Stimulated activated effector memory CD8-positive, alpha-beta T cell treated with anti-CD3 and anti-CD28 coated beads, Interleukin-12 subunit alpha, Interleukin-12 subunit beta, amount 100 ng/mL, for 72 hours (primary cell): ENCODE results near the gene SLC1A1.

Experiments
- ATAC-seq: fragments of 150-1000 bp; cut with Tn5 transposase; 2 replicates; pipeline ENCODE4 v1.10.0; 2021
- DNase-seq, 2 donors: peaks; one replicate each; pipeline ENCODE4 v3.0.0; 2021 to 2022; ENCODE audit warnings: low spot score in 2 of 2
- H3K27ac Mint-ChIP-seq: one replicate; pipeline ENCODE4 v1.8.0; 2022; ENCODE audit warnings: mild to moderate bottlenecking, mixed read lengths
- H3K36me3 Mint-ChIP-seq: one replicate; pipeline ENCODE4 v1.8.0; 2022; ENCODE audit warnings: mild to moderate bottlenecking, mixed read lengths
- H3K4me1 Mint-ChIP-seq: one replicate; pipeline ENCODE4 v1.8.0; 2022; ENCODE audit warnings: mixed read lengths
- H3K4me3 Mint-ChIP-seq: one replicate; pipeline ENCODE4 v1.8.0; 2022; ENCODE audit warnings: mild to moderate bottlenecking, mixed read lengths
- H3K9me3 Mint-ChIP-seq: one replicate; pipeline ENCODE4 v1.8.0; 2022; ENCODE audit warnings: mixed read lengths

The SLC1A1 gene

DNA sequence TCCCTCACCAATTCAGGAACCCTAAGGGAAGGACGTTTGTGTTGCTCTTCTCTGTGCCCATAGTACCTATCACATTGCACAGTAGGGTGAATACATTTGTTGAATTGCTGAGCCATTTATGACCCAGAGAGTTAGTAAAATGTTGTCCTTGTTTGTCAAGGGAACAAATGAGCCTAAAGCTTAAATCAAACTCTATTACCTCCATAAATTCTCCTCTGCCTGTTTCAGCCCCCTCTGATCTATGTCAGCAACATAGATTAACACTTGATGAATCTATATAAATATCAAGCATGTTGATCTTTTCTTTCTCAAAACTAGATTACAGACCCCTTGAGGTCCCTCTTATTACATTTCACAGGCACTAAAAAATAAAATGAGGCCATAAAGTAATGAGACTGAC lies 7.1 kb downstream of the SLC1A1 start:
- H3K27ac Mint-ChIP-seq, result no peak overlapping the region
- H3K36me3 Mint-ChIP-seq, result no peaks in the 10 kb centered on the region
- H3K4me1 Mint-ChIP-seq, result no peaks in the 10 kb centered on the region
- H3K4me3 Mint-ChIP-seq, result no peak overlapping the region
- DNase-seq, result no peak
- ATAC-seq, result no peak
- H3K9me3 Mint-ChIP-seq, result no peaks in the 10 kb centered on the region

DNA sequence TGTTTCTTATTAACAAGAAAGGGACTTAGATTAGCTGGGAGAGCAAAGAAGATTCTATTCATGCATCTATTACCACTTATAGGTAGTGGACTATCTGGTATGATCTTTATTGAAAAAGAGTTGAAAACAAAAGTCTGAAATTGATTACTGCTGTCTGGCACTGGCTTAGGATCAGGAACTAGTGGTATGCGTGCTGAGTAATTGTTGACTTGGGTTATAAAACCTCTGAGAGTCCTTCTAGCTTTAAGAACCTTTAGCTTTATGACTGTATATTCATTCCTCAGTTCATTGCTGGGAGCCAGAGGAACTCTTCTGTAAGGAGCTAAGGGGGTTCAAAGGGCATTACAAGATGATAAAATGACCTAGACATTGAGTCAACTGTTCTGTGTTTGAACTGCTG lies 7.6 kb downstream of the SLC1A1 start:
- ATAC-seq, result peak; percentile 69
- Mint-ChIP-seq H3K4me3 (no peak overlapping the region), H3K27ac (no peak overlapping the region), H3K36me3 (no peaks in the 10 kb centered on the region), H3K9me3 (no peaks in the 10 kb centered on the region), H3K4me1 (no peaks in the 10 kb centered on the region)
- DNase-seq, result no peak

- no peak overlapping the region for H3K27ac Mint-ChIP-seq
- H3K4me1 Mint-ChIP-seq, result no peaks in the 10 kb centered on the region
- no peak overlapping the region for H3K4me3 Mint-ChIP-seq
- no peaks in the 10 kb centered on the region for H3K36me3 Mint-ChIP-seq
- no peak for ATAC-seq
- DNase-seq, result no peak
- no peaks in the 10 kb centered on the region for H3K9me3 Mint-ChIP-seq
Measured at GRCh38 chr9:4499917-4500316, 9.6 kb downstream of the SLC1A1 start.

GRCh38 chr9:4501147-4501507 lies 10.9 kb downstream of the SLC1A1 start:
- H3K36me3 Mint-ChIP-seq, result no peaks in the 10 kb centered on the region
- no peaks in the 10 kb centered on the region for H3K4me1 Mint-ChIP-seq
- no peak for DNase-seq
- no peak overlapping the region for H3K27ac Mint-ChIP-seq
- no peak for ATAC-seq
- no peaks in the 10 kb centered on the region for H3K9me3 Mint-ChIP-seq
- H3K4me3 Mint-ChIP-seq, result no peak overlapping the region

DNA sequence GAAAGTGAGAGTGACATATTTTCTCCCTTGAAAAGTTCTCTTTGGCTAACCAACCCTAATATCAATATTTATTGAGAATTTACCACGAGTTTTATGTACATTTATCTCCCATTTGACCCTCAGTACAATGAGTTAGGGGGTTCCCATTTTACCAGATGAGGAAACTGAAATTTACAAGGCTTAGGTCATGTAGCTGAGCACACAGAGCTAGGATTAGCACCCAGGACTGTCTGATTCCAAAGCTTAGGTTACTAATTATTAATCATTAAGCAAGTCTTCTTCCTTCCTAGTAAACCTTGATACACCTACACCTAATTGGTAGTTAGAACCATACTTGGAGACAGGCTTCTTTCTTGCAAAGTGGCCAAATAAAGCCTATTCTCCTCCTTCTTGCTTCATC lies 12.2 kb downstream of the SLC1A1 start:
- H3K4me3 Mint-ChIP-seq, result no peak overlapping the region

DNA sequence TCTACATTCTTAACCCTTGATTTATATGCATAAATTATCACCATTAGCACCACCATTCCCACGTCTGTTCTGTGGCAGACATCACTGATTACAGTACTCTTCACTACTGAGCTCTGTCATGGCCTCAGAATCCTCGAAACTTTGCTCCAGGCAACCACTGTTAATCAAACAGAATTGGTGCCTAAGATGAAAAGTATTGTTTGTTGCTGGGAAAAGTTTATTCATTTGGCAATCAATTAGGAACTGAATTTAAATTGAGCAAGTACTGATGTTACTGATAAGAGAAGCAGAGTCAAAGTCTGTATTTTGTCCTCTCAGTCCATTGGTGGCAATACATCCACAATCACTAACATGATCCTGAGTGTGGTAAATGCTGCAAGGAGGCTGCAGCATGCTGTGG lies 12.8 kb downstream of the SLC1A1 start:
- DNase-seq (no peak), ATAC-seq (no peak)
- Mint-ChIP-seq H3K36me3 (no peaks in the 10 kb centered on the region), H3K27ac (no peak overlapping the region), H3K9me3 (no peaks in the 10 kb centered on the region), H3K4me1 (no peaks in the 10 kb centered on the region), H3K4me3 (no peak overlapping the region)

More for the DNA sequence above, 12.2 kb downstream of the SLC1A1 start:
- DNase-seq (no peak), ATAC-seq (no peak)
- Mint-ChIP-seq H3K27ac (no peak overlapping the region), H3K36me3 (no peaks in the 10 kb centered on the region), H3K9me3 (no peaks in the 10 kb centered on the region), H3K4me1 (no peaks in the 10 kb centered on the region)

DNA sequence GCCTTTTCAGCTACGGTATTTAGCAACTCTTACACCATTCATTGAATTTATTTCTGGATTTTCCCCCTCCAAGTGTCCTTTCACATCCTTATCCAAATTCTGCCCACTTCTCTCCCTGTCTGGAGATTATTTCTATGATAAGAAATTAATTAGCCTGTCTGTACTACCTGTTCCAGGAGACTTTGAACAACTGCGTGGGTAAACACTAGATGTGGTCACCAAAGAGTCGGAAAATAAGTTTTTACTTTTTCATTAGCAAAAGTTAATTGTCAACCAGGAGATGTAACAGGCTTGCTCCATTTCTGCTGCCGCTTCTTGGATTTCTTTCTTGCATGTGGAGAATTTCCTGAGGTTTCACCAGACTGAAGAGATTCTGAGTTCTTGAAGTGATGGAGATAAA lies 14.0 kb downstream of the SLC1A1 start:
- Mint-ChIP-seq H3K36me3 (no peaks in the 10 kb centered on the region), H3K4me1 (no peaks in the 10 kb centered on the region), H3K9me3 (no peaks in the 10 kb centered on the region), H3K4me3 (no peak overlapping the region), H3K27ac (no peak overlapping the region)
- no peak for DNase-seq
- ATAC-seq, result no peak

GRCh38 chr9:4506490-4506889 lies 16.2 kb downstream of the SLC1A1 start:
- Mint-ChIP-seq H3K36me3 (no peaks in the 10 kb centered on the region), H3K27ac (no peak overlapping the region), H3K9me3 (no peaks in the 10 kb centered on the region), H3K4me3 (no peak overlapping the region), H3K4me1 (no peaks in the 10 kb centered on the region)
- no peak for ATAC-seq
- DNase-seq, result no peak

- ATAC-seq, result no peak
- no peaks in the 10 kb centered on the region for H3K9me3 Mint-ChIP-seq
- H3K4me1 Mint-ChIP-seq, result no peaks in the 10 kb centered on the region
- DNase-seq, result no peak
- H3K27ac Mint-ChIP-seq, result no peak overlapping the region
- no peak overlapping the region for H3K4me3 Mint-ChIP-seq
- H3K36me3 Mint-ChIP-seq, result no peaks in the 10 kb centered on the region
Measured at GRCh38 chr9:4507306-4508130, 17.2 kb downstream of the SLC1A1 start.

- Mint-ChIP-seq H3K27ac (no peak overlapping the region), H3K36me3 (no peaks in the 10 kb centered on the region), H3K4me3 (no peak overlapping the region), H3K9me3 (no peaks in the 10 kb centered on the region), H3K4me1 (no peaks in the 10 kb centered on the region)
- no peak for DNase-seq
- no peak for ATAC-seq
Measured at GRCh38 chr9:4508246-4508906, 18.1 kb downstream of the SLC1A1 start.

DNA sequence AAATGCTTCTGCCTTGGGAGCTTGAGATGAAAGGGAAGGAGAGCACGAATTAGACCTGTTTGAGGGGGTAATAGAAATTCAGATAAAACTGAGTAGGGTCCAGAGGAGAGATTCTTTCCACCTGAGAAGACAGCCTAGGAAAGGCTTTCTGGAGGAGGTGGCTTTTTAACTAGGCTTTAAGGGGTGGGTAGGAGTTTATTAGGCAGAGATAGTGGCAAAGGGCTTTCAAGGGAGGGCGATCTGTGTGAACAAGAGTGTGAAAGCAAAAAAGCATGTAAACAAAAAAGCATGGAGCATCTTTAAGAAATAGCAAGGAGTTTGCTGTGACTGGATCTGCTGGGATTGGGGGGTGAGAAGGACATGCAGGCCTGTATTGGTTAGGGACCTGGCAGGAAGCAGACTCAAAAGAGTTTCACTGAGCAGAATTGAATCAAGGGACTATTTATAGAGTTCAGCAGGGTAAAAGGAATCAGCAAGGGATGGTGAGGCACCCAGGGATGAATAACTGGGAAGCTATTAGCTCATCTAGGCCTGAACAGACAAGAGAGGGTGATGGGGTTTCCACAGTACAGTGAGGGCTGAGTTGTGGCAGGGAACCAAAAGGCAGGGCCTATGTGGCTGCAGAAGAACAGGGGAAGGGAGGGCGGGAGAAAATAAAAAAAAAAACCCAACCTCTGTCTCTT lies 18.8 kb downstream of the SLC1A1 start:
- Mint-ChIP-seq H3K4me3 (no peak overlapping the region), H3K27ac (no peak overlapping the region), H3K4me1 (no peaks in the 10 kb centered on the region), H3K36me3 (no peaks in the 10 kb centered on the region), H3K9me3 (no peaks in the 10 kb centered on the region)
- no peak for ATAC-seq
- no peak for DNase-seq

DNA sequence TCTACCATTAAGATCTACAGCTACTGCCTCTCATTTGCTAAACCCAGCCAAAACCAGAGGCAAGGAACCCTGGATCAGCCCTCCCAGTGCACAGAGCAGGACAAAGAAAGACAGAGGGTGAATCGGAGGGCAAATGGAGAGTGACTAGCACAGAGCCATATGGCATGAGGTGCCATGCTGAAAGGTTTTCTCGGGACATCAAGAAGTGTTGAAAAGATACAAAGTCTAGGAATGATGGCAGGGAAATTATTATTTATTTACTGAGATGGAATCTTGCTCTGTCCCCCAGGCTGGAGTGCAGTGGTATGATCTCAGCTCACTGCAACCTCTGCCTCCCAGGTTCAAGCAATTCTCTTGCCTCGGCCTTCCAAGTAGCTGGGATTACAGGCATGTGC lies 19.3 kb downstream of the SLC1A1 start:
- ATAC-seq, result no peak
- no peaks in the 10 kb centered on the region for H3K4me1 Mint-ChIP-seq

DNA sequence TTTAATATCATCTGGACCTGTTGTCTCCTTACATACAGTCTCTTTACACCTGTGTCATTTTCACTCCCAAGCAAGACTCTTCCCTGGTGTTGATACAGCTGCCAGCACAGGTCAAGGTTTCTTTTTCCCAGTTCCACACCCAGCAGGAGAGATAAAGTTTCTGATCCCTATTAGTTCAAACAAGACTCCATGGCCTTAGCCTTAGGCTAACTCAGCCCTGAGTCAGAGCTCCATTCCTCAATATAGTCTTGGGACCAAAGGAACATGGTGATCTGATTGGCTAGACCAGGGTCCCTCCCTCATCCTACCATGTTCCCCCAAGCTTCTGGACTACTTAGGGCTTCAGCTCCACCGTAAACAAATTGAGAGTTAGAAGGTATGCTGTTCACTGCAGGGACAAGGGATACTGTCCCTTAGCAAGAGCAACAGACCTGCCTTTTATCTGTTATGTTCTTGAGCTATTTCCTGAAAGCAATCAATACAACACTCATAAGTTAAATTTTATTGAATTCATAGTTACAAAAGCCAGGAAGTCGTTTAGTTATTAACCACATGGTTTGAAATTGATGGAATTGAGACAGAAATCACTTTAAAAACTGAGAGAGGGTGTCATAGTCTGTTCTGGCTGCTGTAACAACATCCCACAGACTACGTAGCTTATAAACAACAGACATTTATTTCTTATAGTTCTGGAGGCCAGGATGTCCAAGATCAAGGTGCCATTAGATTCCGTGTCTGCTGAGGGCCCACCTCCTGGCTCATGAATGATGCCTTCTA lies 20.5 kb downstream of the SLC1A1 start:
- H3K4me3 Mint-ChIP-seq, result no peak overlapping the region
- no peaks in the 10 kb centered on the region for H3K9me3 Mint-ChIP-seq
- no peaks in the 10 kb centered on the region for H3K36me3 Mint-ChIP-seq
- ATAC-seq (no peak), DNase-seq (no peak)
- no peak overlapping the region for H3K27ac Mint-ChIP-seq
- no peaks in the 10 kb centered on the region for H3K4me1 Mint-ChIP-seq

More for the DNA sequence above, 19.3 kb downstream of the SLC1A1 start:
- Mint-ChIP-seq H3K9me3 (no peaks in the 10 kb centered on the region), H3K27ac (no peak overlapping the region), H3K36me3 (no peaks in the 10 kb centered on the region), H3K4me3 (no peak overlapping the region)
- no peak for DNase-seq

- Mint-ChIP-seq H3K36me3 (no peaks in the 10 kb centered on the region), H3K4me3 (no peak overlapping the region), H3K4me1 (peaks cover 17% of the 10 kb centered on the region), H3K27ac (no peak overlapping the region), H3K9me3 (no peaks in the 10 kb centered on the region)
- ATAC-seq, result no peak
- no peak for DNase-seq
Measured at GRCh38 chr9:4514252-4515128, 24.2 kb downstream of the SLC1A1 start.
